OCI-LY7 (cell line): ENCODE measurements around the gene DYNC2H1. TPM values are rescaled to one million over a fixed set of nuclear protein-coding genes. Genes with fewer than 3 reads are reported as not detected.

Experiments used
- BruUV-seq: library from RNA; stranded (reverse); fragments of 400-500 nt; replicated peaks from 2 replicates; lab custom pipeline; 2021; lab: Mats Ljungman, UMichigan
- CTCF ChIA-PET: fragments of 300-600 bp; sonication (Branson Sonifier 250); formaldehyde crosslinking; loops from one replicate; lab custom pipeline; 2022; ENCODE audit warnings: antibody characterized with exemption; ENCODE audit not compliant: unreplicated experiment; lab: Charles Lee
- POLR2A ChIA-PET: fragments of 300-600 bp; sonication (Branson Sonifier 250); formaldehyde crosslinking; loops from one replicate; lab custom pipeline; 2022; ENCODE audit warnings: antibody characterized with exemption; lab: Charles Lee
- DNase-seq: peaks from one replicate; pipeline ENCODE4 v3.0.0-alpha.2; 2015; ENCODE audit warnings: low spot score
- H2AFZ ChIP-seq: fragments of 200-600 bp; sonication (generic), shearing (Covaris generic); 2 replicates; pipeline ENCODE4 v1.6.1; 2014; ENCODE audit warnings: mild to moderate bottlenecking, antibody characterized with exemption, low read length, moderate library complexity
- H3K27ac ChIP-seq: fragments of 200-600 bp; sonication (generic); 2 replicates; pipeline ENCODE4 v1.5.1; 2014; ENCODE audit warnings: mixed run types, low read depth, mild to moderate bottlenecking, moderate library complexity, low read length, inconsistent platforms; ENCODE audit not compliant: poor library complexity, severe bottlenecking
- H3K36me3 ChIP-seq: fragments of 200-600 bp; sonication (generic); 2 replicates; pipeline ENCODE4 v1.6.1; 2014; ENCODE audit warnings: mild to moderate bottlenecking, antibody characterized with exemption, low read length, moderate library complexity, mixed read lengths; ENCODE audit not compliant: insufficient read depth
- H3K4me1 ChIP-seq: fragments of 200-600 bp; sonication (generic); 2 replicates; pipeline ENCODE4 v1.5.1; 2014; ENCODE audit warnings: mild to moderate bottlenecking, low read length; ENCODE audit not compliant: insufficient read depth, poor library complexity, severe bottlenecking
- H3K4me2 ChIP-seq: fragments of 200-600 bp; sonication (generic); 2 replicates; pipeline ENCODE4 v1.6.1; 2014; ENCODE audit warnings: mild to moderate bottlenecking, low read length
- H3K4me3 ChIP-seq: fragments of 200-600 bp; sonication (generic); 2 replicates; pipeline ENCODE4 v1.5.1; 2014; ENCODE audit warnings: mild to moderate bottlenecking, low read depth, low read length; ENCODE audit not compliant: poor library complexity, severe bottlenecking
- H3K79me2 ChIP-seq: fragments of 200-600 bp; sonication (generic); 2 replicates; pipeline ENCODE4 v1.6.1; 2016; ENCODE audit warnings: low read depth, mild to moderate bottlenecking, low read length, moderate library complexity, mixed read lengths; ENCODE audit not compliant: insufficient read depth
- H3K9me2 ChIP-seq: fragments of 200-600 bp; sonication (generic); 2 replicates; pipeline ENCODE4 v1.6.1; 2016; ENCODE audit warnings: mild to moderate bottlenecking, low read length, mixed read lengths; ENCODE audit not compliant: insufficient read depth
- H3K9me3 ChIP-seq: fragments of 200-600 bp; sonication (generic); 2 replicates; pipeline ENCODE4 v1.6.1; 2014; ENCODE audit warnings: mild to moderate bottlenecking, mixed run types, low read length, mixed read lengths
- H4K20me1 ChIP-seq: fragments of 200-600 bp; sonication (generic); 2 replicates; pipeline ENCODE4 v1.6.1; 2014; ENCODE audit warnings: mild to moderate bottlenecking, antibody characterized with exemption, low read length, moderate library complexity, mixed read lengths; ENCODE audit not compliant: insufficient read depth
- CTCF ChIP-seq: fragments of 200-600 bp; sonication (generic); conservative IDR thresholded peaks from 2 replicates; pipeline ENCODE4 v1.5.1; 2014; ENCODE audit warnings: mild to moderate bottlenecking, antibody characterized with exemption, low read length, moderate library complexity, mixed read lengths
- EZH2phosphoT487 ChIP-seq: fragments of 200-600 bp; sonication (generic); IDR thresholded peaks from 2 replicates; pipeline ENCODE4 v1.6.1; 2018; ENCODE audit warnings: low read depth, borderline replicate concordance, mild to moderate bottlenecking, mixed run types, antibody characterized with exemption, low read length, moderate library complexity, mixed read lengths
- intact Hi-C: fragments of 100-400 bp; cut with micrococcal nuclease; formaldehyde crosslinking; loops from one replicate; pipeline ENCODE4 v1.10.0; 2022; ENCODE audit not compliant: unreplicated experiment
- total RNA-seq, 2 experiments: library from RNA; depleted of rRNA in 1 of 2; stranded (reverse); fragments of >200 nt in 1 of 2; shearing (Covaris generic) in 1 of 2; gene quantifications; 2 replicates each; pipeline ENCODE4 v1.2.3, GENCODE V29; 2014 to 2022

The DYNC2H1 gene
- total RNA-seq, 2 experiments from 2014 or later, result 0.44 to 1.1 TPM

DNA sequence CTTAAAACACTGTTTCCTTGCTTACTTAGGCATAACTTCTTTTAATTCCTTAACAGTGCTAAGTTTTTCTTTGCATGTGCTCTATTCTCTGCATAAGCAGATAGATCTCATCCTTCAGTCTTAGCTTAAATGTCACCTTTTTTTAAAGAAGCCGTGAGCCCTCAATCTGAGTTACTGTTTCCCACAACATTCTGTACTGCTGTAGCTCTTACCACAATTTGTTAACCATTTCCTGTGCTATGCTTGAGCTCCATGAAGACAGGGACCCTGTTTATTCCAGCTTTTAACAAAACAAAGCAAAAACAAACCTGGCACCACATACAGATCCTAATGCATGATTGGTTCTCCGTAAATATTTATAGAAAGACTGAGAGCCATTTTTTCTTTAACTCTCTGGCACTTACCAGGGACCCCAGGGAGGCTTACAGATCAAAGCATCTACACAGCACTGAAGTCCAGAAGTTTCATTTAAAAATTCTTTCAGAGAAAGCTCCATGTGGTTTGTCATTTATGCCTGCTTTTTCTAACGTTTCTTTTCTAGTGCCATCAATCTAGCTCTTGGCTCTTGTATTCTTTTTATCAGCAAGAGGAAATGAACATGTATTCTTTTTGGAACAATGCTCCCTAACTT, 74.9 kb downstream of the DYNC2H1 start:
- Histone ChIP-seq H3K4me2 (no peak overlapping the region), H3K79me2 (no peaks in the 10 kb centered on the region), H3K4me3 (no peak overlapping the region), H4K20me1 (no peaks in the 10 kb centered on the region), H3K27ac (no peak overlapping the region), H3K36me3 (no peaks in the 10 kb centered on the region), H3K9me3 (no peaks in the 10 kb centered on the region), H3K4me1 (no peaks in the 10 kb centered on the region), H3K9me2 (no peaks in the 10 kb centered on the region), H2AFZ (no peak overlapping the region)
- no TSS peak for BruUV-seq
- intact Hi-C loops, result loop anchor here (1.0 kb wide), 1 partner anchor 21 kb away; no protein-coding TSS in a partner anchor
- POLR2A ChIA-PET, result interaction anchor here (0.6 kb wide), 1 partner anchor 312 kb away, joined by 3 read pairs; no protein-coding TSS in a partner anchor
- CTCF ChIA-PET, result no interaction called here
- TF ChIP-seq CTCF (no peak), EZH2phosphoT487 (no peak)
- no peak for DNase-seq

DNA sequence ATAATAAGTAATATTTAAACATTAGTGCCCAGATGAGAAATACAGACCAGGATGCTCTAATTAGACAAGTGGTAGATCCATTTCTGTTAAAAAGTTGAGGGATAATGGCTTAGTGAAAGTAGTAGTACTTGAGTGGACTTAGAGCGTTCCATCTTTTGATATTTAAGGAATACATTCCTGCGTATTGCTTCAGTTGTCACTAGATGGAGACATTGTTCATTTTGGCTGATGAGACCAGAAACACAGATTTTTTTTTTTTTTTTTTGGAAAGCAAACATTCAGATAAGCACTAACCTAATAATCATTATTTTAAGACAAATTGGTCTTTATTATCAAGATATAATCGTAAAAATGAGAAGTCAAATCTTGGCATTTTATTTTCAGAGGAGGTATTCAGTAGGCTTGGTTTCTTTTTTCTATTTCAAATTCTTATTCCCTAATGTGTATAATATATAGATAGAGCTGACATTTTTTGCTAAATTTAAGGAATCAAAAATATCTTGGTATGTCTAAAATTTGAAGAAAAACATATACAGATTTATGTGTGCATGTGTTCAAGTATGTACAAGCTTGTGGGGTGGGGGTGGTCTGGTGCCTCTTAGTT, 92.9 kb downstream of the DYNC2H1 start:
- CTCF ChIA-PET, result no interaction called here
- Histone ChIP-seq H3K79me2 (no peaks in the 10 kb centered on the region), H3K9me2 (no peaks in the 10 kb centered on the region), H3K4me1 (no peaks in the 10 kb centered on the region), H2AFZ (no peak overlapping the region), H4K20me1 (no peaks in the 10 kb centered on the region), H3K4me3 (no peak overlapping the region), H3K36me3 (no peaks in the 10 kb centered on the region), H3K9me3 (no peaks in the 10 kb centered on the region), H3K27ac (no peak overlapping the region), H3K4me2 (no peak overlapping the region)
- intact Hi-C loops, result no loop called here
- POLR2A ChIA-PET, result interaction anchor here (0.7 to 0.8 kb wide), 3 partner anchors 1050 to 1578 kb away, joined by 3 to 5 read pairs (median 3); no protein-coding TSS in a partner anchor
- no TSS peak for BruUV-seq
- peak; percentile 23 for DNase-seq
- TF ChIP-seq CTCF (peak; percentile 83), EZH2phosphoT487 (no peak)

GRCh38 chr11:103210543-103210942, 101.3 kb downstream of the DYNC2H1 start:
- Histone ChIP-seq H3K9me2 (no peaks in the 10 kb centered on the region), H3K9me3 (no peaks in the 10 kb centered on the region), H2AFZ (no peak overlapping the region), H3K4me3 (no peak overlapping the region), H3K79me2 (no peaks in the 10 kb centered on the region), H3K27ac (no peak overlapping the region), H3K4me1 (no peaks in the 10 kb centered on the region), H4K20me1 (no peaks in the 10 kb centered on the region), H3K4me2 (no peak overlapping the region), H3K36me3 (no peaks in the 10 kb centered on the region)
- TF ChIP-seq CTCF, result no peak
- no peak for TF ChIP-seq EZH2phosphoT487
- intact Hi-C loops, result no loop called here
- no peak for DNase-seq
- no TSS peak for BruUV-seq
- CTCF ChIA-PET, result no interaction called here
- POLR2A ChIA-PET, result interaction anchor here (1.1 to 1.2 kb wide), 3 partner anchors 8 to 47 kb away, joined by 3 read pairs; no protein-coding TSS in a partner anchor
